Measurements from ENCODE around the gene ZNF622. TPM values are rescaled to one million over a fixed set of nuclear protein-coding genes. Genes with fewer than 3 reads are reported as not detected.
A peak's percentile ranks its signal among the peaks of the same experiment; 100 is the strongest.

ZNF622 gene
- total RNA-seq, 6 experiments from 2014 or later = 12.9 to 15.7 (median 14.9) TPM

DNA sequence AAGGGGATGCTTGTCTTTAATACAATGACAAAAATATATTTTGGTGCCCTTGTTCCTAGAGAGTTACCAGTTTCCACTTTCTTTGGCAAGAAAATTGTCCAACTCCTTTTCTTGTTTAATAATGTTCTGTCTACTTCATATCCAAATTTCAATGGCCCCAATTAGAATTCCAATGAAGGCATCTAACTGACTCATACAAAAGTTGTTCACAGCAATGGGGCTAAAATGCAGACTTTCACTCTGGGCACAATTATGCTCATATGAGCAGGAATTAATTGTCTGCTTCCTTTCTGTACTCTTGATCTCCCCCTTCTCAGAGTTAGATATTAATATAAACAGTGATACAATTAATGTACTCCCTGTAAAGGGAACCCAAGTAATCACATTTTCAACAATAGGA is 42.1 kb upstream of the ZNF622 start:
- H3K4me3 ChIP-seq = peak overlapping the region; percentile 24 to 56 (median 44)

DNA sequence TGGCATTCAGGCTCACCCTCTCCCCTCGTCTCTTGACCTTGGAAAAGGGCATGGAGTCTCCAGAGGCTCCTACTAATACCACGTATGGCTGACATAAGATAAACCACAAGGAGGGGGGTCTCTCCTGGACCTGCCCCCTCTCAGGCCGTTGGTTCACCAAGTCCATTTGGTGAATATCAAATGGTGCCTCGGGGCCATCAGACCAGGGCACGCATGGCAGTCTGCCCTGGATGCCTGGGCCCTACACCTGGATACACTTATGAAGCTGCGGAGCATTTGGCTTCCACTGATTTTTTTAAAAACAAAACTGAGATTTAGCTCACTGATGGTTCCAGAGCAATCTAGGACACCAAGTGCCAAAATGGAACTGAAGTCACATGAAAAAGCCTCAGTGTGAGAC is 40.3 kb upstream of the ZNF622 start:
- ATAC-seq (no peak), DNase-seq (no peak)
- intact Hi-C loops (cut with DNase I) = no loop called here
- peak overlapping the region in 2 of 3 donors; percentile 94 to 99 for H3K27ac ChIP-seq
- no peak for TF ChIP-seq POLR2A (IDR thresholded peaks at IDR 0.05)
- WGBS (ENCODE audit: insufficient coverage, low coverage, low lambda C conversion rate, missing lambda C conversion rate) = 68% methylated on average over 3 of the region's 6 CpGs
- H3K36me3 ChIP-seq = no peaks in the 10 kb centered on the region
- H3K4me3 ChIP-seq = peak overlapping the region in 2 of 3 donors; percentile 24 to 56
- H3K4me1 ChIP-seq = peaks cover 0 to 28% (median 8%) of the 10 kb centered on the region in 4 donors
- H3K9me3 ChIP-seq = no peaks in the 10 kb centered on the region
- no peaks in the 10 kb centered on the region for H3K27me3 ChIP-seq

More for the DNA sequence above, 42.1 kb upstream of the ZNF622 start:
- Histone ChIP-seq H3K9me3 (no peaks in the 10 kb centered on the region), H3K27me3 (no peaks in the 10 kb centered on the region), H3K36me3 (no peaks in the 10 kb centered on the region), H3K27ac (peak overlapping the region; percentile 83 to 99 (median 94)), H3K4me1 (peaks cover 0 to 28% (median 8%) of the 10 kb centered on the region in 4 donors)
- DNase-seq (no peak), ATAC-seq (peak in 1 of 4 donors; percentile 3)
- no peak for TF ChIP-seq POLR2A (IDR thresholded peaks at IDR 0.05)
- TF ChIP-seq, protein P1, sequence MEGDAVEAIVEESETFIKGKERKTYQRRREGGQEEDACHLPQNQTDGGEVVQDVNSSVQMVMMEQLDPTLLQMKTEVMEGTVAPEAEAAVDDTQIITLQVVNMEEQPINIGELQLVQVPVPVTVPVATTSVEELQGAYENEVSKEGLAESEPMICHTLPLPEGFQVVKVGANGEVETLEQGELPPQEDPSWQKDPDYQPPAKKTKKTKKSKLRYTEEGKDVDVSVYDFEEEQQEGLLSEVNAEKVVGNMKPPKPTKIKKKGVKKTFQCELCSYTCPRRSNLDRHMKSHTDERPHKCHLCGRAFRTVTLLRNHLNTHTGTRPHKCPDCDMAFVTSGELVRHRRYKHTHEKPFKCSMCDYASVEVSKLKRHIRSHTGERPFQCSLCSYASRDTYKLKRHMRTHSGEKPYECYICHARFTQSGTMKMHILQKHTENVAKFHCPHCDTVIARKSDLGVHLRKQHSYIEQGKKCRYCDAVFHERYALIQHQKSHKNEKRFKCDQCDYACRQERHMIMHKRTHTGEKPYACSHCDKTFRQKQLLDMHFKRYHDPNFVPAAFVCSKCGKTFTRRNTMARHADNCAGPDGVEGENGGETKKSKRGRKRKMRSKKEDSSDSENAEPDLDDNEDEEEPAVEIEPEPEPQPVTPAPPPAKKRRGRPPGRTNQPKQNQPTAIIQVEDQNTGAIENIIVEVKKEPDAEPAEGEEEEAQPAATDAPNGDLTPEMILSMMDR (IDR thresholded peaks at IDR 0.05) = no peak
- intact Hi-C loops (cut with DNase I) = no loop called here

DNA sequence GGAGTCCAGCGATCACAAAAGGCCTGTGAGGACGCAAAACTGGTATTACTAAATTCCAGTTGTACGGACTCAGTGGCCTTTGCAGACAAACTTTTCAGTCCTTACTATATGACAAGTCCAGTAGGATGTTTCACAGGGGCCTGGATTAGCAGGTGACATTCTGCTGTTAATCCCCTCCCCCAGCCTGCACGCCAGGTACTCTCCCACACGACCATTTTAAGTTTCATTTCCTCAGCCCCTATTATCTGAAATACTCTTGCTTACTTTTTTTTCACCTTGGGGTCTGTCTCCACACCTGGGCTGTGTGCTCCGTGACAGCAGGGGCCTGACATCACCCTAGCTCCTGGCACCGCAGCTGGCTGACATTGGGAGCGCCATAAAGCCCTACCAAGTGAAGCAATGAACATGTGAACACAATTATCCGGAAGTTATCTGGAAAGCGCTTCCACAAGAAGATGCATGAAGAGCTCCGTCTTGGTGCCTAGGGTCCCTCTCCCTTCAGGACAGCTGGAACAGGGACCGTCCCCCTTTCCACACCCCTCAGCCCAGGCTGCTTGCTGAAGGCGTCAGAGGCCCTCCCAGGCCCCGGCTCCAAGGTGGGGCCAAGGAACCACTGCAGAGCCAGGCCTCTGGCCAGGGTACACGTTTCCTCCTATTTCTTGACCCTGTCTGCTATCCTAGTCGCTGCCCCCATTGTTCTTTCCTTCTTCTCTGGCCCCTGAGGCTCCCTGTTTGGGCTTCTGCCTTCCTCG is 39.7 kb upstream of the ZNF622 start:
- DNase-seq (no peak), ATAC-seq (no peak)
- H3K4me3 ChIP-seq = peak overlapping the region in 1 of 3 donors; percentile 2
- no peaks in the 10 kb centered on the region for H3K36me3 ChIP-seq
- no peaks in the 10 kb centered on the region for H3K9me3 ChIP-seq
- no peaks in the 10 kb centered on the region for H3K27me3 ChIP-seq
- TF ChIP-seq, protein P1 (IDR thresholded peaks at IDR 0.05) = no peak
- TF ChIP-seq POLR2A (IDR thresholded peaks at IDR 0.05) = no peak
- 93% methylated on average over 9 of the region's 17 CpGs for WGBS (ENCODE audit: insufficient coverage, low coverage, low lambda C conversion rate, missing lambda C conversion rate)
- intact Hi-C loops (cut with DNase I) = no loop called here
- peaks cover 0 to 28% (median 8%) of the 10 kb centered on the region in 4 donors for H3K4me1 ChIP-seq
- H3K27ac ChIP-seq = peak overlapping the region in 2 of 3 donors; percentile 94 to 99

DNA sequence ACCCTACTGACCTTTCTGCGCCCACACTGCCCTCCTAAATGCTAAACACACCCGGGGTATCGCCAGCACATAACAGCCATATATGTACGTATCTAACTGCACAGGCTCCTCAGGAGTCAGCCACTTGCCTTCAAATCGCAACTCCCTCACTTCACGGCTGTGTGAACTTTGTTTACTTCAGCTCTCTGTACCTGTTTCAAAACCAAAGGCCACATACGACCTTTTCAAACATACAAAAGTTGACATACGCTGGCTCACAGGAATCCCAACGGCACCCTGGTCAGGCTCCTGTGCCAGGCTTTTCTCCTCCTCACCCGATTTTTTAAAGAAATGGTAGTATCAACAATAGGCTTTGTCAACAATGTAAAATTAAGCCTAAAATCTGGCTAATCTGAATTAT is 39.0 kb upstream of the ZNF622 start:
- Histone ChIP-seq H3K27me3 (no peaks in the 10 kb centered on the region), H3K4me1 (peaks cover 0 to 24% (median 6%) of the 10 kb centered on the region in 4 donors), H3K4me3 (peak overlapping the region in 1 of 3 donors; percentile 2), H3K36me3 (no peaks in the 10 kb centered on the region), H3K27ac (peak overlapping the region in 2 of 3 donors; percentile 94 to 99), H3K9me3 (no peaks in the 10 kb centered on the region)
- WGBS (ENCODE audit: insufficient coverage, low coverage, low lambda C conversion rate, missing lambda C conversion rate) = 44% methylated on average over 10 of the region's 10 CpGs
- peak; percentile 35 to 70 (median 57) for ATAC-seq
- DNase-seq = no peak
- TF ChIP-seq POLR2A (IDR thresholded peaks at IDR 0.05) = no peak
- TF ChIP-seq, protein P1 (IDR thresholded peaks at IDR 0.05) = no peak
- intact Hi-C loops (cut with DNase I) = no loop called here

DNA sequence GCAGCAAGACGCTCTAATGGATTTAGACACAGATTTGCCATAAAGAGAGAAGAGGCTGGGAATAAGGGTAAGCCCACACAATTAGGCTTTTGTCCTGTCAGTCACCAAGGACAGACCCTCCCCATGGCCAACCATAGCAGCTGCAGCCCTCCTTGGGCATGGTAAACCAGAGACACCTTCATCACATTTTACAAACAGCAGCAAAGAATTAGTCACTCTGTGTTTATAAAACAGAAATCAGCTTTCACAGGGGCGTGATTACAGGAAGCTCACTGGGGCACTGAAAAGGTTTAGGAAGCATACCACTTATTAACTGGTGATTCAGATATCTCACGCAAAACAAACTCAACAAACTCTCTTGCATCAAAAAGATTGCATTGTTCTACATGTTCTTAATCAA is 37.3 kb upstream of the ZNF622 start:
- ATAC-seq = peak in 1 of 4 donors; percentile 28
- 70% methylated on average over 3 of the region's 3 CpGs for WGBS (ENCODE audit: insufficient coverage, low coverage, low lambda C conversion rate, missing lambda C conversion rate)
- Histone ChIP-seq H3K9me3 (no peaks in the 10 kb centered on the region), H3K27ac (no peak overlapping the region), H3K36me3 (no peaks in the 10 kb centered on the region), H3K4me3 (no peak overlapping the region), H3K4me1 (peaks cover 0 to 25% (median 5%) of the 10 kb centered on the region in 4 donors), H3K27me3 (no peaks in the 10 kb centered on the region)
- no peak for TF ChIP-seq POLR2A (IDR thresholded peaks at IDR 0.05)
- TF ChIP-seq, protein P1 (IDR thresholded peaks at IDR 0.05) = no peak
- no peak for DNase-seq
- intact Hi-C loops (cut with DNase I) = no loop called here
